ENCODE measurements around the gene KRT222.

KRT222 gene

DNA sequence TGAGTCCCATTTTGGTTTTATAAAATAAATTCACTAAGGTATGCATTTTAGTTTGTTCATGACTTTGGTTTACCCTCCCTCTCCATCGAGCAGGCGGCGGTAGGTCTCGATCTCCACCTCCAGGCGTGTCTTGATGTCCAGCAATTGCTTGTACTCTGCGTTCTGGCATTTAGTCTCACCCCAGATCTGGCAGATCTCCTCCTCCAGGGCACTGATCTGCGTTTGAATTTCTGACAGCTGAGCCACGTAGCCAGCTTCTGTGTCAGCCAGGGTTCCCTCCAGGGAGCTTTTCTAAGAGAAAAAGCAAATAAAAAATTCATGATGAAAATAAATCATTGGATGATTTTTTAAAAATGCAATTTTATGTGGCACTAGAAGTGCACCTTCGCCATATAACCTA is 34.4 kb upstream of the KRT222 start:
- no peak overlapping the region for H3K4me3 ChIP-seq (ENCODE audit: low read length)
- DNase-seq (ENCODE audit: low read depth) = no peak
- TF ChIP-seq, protein P1, sequence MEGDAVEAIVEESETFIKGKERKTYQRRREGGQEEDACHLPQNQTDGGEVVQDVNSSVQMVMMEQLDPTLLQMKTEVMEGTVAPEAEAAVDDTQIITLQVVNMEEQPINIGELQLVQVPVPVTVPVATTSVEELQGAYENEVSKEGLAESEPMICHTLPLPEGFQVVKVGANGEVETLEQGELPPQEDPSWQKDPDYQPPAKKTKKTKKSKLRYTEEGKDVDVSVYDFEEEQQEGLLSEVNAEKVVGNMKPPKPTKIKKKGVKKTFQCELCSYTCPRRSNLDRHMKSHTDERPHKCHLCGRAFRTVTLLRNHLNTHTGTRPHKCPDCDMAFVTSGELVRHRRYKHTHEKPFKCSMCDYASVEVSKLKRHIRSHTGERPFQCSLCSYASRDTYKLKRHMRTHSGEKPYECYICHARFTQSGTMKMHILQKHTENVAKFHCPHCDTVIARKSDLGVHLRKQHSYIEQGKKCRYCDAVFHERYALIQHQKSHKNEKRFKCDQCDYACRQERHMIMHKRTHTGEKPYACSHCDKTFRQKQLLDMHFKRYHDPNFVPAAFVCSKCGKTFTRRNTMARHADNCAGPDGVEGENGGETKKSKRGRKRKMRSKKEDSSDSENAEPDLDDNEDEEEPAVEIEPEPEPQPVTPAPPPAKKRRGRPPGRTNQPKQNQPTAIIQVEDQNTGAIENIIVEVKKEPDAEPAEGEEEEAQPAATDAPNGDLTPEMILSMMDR (IDR thresholded peaks at IDR 0.05; ENCODE audit: insufficient read depth, low read depth, low read length, missing control alignments) = no peak

DNA sequence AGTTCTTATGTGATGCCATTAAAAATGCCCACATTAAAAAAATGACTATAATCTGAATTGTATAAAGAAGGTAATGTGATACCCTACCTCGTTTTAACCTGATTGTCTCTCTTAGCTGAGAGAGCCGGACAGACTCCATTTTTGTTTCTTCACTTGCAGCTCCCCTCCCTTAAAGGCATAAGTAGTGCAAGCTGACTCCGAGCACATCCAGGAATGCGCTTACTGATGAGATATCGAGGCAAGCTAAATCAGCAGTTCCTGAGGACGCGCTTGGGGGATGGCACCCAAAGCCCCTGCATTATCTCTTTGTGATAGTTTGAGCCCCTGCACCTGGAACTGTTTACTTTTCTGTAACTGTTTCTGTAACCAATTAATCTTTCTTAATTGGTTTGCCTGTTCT is 32.3 kb upstream of the KRT222 start:
- DNase-seq (ENCODE audit: low read depth) = no peak
- H3K4me3 ChIP-seq (ENCODE audit: low read length) = no peak overlapping the region
- TF ChIP-seq, protein P1 (IDR thresholded peaks at IDR 0.05; ENCODE audit: insufficient read depth, low read depth, low read length, missing control alignments) = no peak

DNA sequence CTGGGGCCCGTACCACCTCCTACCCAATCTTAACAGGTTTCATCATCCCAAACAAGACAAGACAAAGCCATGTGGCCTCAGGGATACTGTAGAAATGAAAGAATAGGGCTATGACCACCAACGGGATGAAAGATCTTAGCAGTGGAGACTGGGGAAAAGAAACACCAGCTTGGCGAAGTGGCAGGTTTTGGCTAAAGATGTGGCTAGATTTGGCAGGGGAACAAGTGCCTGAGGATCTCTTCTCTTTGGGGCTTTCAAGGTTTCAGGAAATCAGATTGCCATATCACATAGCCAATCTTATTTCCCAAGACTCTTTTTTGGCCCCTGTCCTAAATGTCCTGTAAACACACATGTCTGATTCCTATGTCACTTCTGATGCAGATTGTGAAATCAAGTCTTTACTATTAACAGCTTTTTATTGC is 31.7 kb upstream of the KRT222 start:
- no peak overlapping the region for H3K4me3 ChIP-seq (ENCODE audit: low read length)
- TF ChIP-seq, protein P1 (IDR thresholded peaks at IDR 0.05; ENCODE audit: insufficient read depth, low read depth, low read length, missing control alignments) = no peak
- peak; percentile 54 for DNase-seq (ENCODE audit: low read depth)

DNA sequence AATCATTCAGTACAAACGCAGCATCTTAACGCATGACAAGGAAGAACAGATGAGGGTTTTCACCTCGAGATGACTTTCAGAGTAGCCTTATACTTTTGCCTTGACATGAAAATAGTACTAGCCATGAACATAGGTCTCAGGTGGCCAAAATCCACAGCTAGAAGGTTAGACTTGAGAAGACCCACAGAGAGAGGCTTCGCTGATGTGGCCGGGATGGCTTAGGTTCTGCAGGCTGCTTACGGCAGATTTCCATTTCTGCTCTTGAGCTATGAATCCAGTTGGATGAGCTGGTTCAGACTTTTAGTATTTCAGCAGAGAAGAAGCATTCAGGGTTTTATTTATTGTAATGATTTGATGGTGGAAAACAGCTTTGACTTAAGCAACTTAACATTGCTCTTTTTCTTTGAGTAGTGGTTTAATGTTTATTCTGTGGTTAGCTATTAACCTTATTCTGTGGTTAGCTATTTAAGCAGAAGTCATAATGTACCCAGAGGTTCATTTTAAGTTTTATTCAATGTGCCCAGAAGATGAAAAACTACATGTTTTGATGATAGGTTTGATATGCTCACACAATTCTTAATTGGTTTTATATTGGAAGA is 31.0 kb upstream of the KRT222 start:
- TF ChIP-seq, protein P1 (IDR thresholded peaks at IDR 0.05; ENCODE audit: insufficient read depth, low read depth, low read length, missing control alignments) = no peak
- H3K4me3 ChIP-seq (ENCODE audit: low read length) = no peak overlapping the region
- DNase-seq (ENCODE audit: low read depth) = no peak

DNA sequence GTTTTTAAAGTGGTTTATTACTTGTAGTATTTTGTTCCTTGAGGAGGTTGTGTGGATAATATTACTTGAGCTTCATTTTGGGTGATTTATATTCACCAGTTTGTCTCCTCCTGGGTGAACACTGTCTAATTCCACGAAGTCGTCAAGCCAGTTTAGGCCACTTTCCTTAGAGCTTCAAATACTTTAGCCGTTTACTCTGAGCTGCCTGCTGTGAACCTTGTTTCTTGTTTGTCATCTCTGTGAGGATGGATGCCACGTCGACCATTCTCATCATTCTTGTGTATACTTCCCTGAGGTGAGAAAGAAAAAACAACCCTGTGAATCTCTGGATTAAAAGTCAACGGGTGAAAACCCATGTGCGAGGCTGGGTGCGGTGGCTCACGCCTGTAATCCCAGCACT is 29.6 kb upstream of the KRT222 start:
- no peak overlapping the region for H3K4me3 ChIP-seq (ENCODE audit: low read length)
- TF ChIP-seq, protein P1 (IDR thresholded peaks at IDR 0.05; ENCODE audit: insufficient read depth, low read depth, low read length, missing control alignments) = no peak
- peak; percentile 52 for DNase-seq (ENCODE audit: low read depth)

DNA sequence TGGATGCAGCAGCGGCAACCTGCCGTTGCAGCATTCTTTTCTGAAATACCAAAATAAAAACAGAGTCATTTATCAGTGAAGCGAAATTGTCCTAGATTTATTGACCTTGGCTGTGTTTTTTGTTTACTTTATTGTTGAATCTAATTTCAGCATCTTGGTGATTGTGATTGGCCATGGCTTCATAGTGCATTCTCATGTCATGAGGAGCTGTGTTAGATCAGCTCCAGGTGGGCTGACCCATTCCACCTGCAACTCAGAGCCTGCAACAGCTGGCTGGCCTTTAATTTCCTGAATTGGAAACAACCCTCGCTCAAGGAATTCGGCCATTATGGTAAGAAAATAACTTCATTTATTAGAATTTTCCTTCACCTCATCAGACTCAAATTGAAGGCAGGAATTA is 22.1 kb upstream of the KRT222 start:
- H3K4me3 ChIP-seq (ENCODE audit: low read length) = no peak overlapping the region
- TF ChIP-seq, protein P1 (IDR thresholded peaks at IDR 0.05; ENCODE audit: insufficient read depth, low read depth, low read length, missing control alignments) = no peak
- DNase-seq (ENCODE audit: low read depth) = no peak

DNA sequence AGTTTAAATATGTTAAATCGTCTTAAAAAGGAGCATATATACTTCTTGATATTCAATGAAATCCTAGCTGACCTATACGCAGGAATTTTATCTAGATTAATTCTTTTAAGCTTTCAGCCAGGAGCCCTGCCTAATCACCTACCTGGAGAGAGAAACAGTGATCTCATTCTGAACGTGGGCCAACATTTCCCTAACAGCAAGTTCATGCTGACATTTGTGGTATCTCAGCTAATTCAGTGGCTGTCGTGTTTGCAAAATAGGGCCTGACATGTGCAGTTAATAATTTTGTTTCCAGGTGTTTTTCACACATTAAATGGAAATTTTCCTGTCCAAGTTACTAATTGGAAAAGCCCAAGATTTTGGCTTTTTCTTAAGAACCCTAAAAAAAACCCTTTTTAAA is 21.2 kb upstream of the KRT222 start:
- peak; percentile 55 for DNase-seq (ENCODE audit: low read depth)
- TF ChIP-seq, protein P1 (IDR thresholded peaks at IDR 0.05; ENCODE audit: insufficient read depth, low read depth, low read length, missing control alignments) = no peak
- no peak overlapping the region for H3K4me3 ChIP-seq (ENCODE audit: low read length)
